HG02610 (cell line): ENCODE data around the gene TACC3.

Experiments
- ATAC-seq: cut with Tn5 transposase; IDR thresholded peaks from one replicate; pipeline ENCODE4 v1.9.1; 2021; ENCODE audit warnings: mild to moderate bottlenecking, moderate library complexity; ENCODE audit not compliant: unreplicated experiment

The TACC3 gene

DNA sequence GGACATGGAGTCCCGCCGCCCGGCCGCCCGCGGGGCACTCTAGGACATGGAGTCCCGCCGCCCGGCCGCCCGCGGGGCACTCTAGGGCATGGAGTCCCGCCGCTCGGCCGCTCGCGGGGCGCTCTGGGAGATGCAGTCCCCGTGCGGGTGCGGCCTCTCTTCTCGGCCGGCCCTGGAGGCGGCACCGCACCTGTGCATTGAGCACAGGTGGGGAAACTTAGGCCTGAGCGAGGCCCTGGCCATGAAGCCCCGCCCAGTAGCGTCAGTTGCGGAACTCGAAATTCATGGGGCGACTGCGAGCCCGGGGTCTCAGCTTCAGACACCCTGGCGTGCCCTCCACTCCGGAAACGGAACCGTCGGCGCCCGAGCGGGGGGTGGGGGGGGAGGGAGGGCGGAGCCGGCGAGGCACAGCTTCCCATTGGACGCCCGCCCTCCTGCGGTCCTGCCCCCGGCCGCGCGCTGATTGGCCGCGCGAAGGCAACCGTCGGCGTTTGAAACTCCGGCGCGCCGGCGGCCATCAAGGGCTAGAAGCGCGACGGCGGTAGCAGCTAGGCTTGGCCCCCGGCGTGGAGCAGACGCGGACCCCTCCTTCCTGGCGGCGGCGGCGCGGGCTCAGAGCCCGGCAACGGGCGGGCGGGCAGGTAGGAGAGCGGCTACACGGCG, at the start of gene TACC3, which contains the start of gene TMEM129:
TACC3 (plus strand) TSS at position 519 of the 663 bp plus-strand sequence. CDS start 1,901 bp downstream, outside the sequence.
TMEM129 (minus strand) TSS at position 321 of the 663 bp plus-strand sequence. CDS start 486 bp downstream, outside the sequence.
- peak; percentile 79 for ATAC-seq

- no peak for ATAC-seq
Measured at GRCh38 chr4:1673671-1674070, 47.6 kb upstream of the TACC3 start.

- ATAC-seq: no peak
Measured at GRCh38 chr4:1674682-1675081, 46.6 kb upstream of the TACC3 start.

DNA sequence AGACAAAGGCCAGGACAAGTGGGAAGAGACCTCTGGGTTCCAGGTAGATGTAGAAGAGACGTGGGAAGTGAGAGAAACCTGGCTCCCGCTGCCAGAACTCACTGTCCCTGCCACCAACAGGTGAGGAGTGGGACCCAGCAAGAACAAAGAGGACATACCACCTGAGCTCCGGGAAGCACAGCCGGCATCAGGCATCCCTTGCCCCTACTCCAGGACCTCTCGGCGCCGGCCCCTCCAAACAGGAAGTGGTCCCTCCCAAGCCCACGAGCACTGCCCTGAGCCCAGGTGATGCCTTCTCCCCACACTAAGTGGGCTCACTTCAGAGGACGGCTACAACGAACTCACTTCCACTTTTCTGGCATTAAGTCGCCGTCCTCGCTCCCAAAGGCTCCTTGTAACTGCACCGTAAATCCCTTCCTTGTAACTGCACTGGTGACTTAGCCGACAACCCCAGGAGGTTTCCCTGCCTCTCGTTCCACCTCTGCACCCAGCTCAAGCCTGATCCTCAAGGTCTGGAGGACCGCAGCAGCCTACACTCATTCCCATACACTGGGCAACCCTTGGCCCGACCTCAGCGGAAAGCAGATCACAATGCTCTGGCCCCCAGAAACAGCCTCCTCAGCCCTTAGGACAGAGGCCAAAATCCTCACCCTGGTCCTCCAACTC, 46.1 kb upstream of the TACC3 start:
- no peak for ATAC-seq

DNA sequence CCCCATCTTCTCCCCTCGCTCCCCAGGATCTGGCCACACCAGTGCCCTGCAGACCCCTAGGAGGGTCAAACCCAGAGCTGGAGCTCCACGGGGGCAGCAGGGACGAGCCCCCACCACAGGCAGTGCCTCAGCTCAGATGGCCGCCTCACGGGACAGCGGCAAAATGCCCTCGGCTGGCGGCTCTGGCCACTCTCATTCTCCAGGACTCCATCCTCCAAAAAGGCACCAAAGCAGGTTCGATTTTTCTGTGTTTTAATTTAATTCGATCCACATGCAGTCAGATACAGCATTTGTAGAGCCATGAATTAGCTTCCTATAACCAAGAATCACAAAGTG, 45.6 kb upstream of the TACC3 start:
- ATAC-seq: no peak

DNA sequence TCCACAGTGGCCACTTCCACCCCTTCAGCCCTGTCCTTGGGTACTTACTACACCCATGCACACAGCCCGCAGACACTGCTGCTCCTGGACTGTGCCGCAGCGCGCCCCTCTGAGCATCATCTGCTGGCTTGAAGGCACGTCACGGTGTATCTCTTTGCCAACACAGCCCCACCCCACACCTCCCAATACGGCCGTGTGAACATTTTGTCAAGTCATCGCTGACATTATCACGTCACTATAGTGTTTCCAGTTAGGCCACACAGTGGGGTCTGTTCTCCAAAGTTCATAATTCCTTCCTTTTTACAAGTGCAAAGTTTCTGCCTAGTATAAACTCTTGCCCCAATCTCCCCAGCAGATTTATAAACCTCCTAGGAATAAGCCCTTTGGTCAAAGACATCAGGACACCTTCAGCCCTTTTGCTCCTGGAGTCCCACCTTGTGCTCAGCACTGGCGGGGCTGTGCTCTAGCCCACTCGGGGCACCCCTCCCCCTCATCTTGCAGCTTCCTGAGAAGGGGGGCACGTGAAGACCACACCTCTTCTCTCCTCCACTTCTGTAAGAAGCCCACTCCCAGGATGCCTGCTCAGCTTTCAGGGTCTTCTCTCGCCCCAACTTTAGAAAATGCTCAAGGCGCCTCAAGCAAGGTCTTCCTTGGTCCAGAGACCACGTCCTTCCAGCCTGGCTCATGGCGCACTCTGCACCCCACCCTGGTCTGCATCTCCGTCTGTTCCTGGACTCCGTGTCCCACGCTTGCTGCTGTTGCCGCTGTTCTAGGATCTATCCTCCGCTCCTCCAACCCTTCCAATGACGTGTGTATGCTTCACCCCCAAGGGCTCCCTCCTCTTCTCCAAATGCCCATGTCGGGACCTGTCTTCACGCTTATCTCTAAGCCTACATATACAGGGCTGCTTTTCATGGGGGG, 44.5 kb upstream of the TACC3 start:
- no peak for ATAC-seq

DNA sequence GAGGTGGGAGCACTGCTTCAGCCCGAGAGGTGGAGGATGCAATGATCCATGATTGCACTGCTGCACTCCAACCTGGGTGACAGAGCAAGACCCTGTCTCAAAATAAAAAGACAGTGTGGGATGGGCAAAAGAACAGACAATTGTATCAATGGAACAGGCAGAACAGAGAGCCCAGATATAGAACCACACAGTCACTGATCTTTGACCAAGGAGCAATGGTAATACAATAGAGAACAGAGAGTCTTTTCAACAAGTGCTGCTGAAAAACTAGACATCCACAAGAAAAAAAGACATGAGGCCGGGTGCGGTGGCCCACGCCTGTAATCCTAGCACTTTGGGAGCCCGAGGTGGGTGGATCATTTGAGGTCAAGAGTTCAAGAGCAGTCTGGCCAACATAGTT, 43.1 kb upstream of the TACC3 start:
- no peak for ATAC-seq

- no peak for ATAC-seq
Measured at GRCh38 chr4:1682860-1683259, 38.5 kb upstream of the TACC3 start.

GRCh38 chr4:1683261-1683735, 38.0 kb upstream of the TACC3 start:
- no peak for ATAC-seq

- peak; percentile 88 for ATAC-seq
Measured at GRCh38 chr4:1683736-1684505, 37.4 kb upstream of the TACC3 start, which contains the start of gene FAM53A. TSS of gene FAM53A (minus strand) at chr4:1684313. CDS start at chr4:1668741, 15,572 bp downstream.

GRCh38 chr4:1684506-1685234, 36.7 kb upstream of the TACC3 start:
- ATAC-seq: peak; percentile 1

GRCh38 chr4:1685235-1686150, 35.8 kb upstream of the TACC3 start:
- no peak for ATAC-seq

DNA sequence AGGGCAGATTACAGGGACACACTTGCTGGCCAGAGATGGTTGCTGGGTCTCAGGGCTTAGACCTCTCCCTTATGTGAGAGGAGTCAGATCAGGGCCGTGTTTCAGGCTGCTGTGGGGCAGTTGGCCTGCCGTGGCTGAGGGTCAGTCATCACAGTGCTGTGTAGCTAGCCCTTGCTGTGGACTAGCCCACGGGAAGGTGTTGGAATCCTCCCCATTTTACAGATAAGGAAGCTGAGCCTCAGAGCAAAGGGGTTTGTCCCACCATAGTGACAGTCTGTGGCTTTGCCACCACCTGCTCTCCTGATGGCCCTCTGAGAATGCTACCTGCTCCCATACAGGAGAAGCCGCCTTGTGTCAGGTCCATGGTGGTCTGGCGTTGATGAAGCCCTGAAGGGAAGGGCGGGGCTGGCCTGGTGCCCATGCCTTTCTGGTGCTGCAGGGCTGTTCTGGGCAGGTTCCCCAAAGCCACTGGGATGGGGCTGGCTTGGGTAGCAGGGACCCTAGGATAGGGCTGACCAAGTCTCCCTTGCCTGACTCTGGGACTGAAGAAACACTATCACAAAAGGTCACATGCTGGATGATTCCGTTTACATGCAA, 34.8 kb upstream of the TACC3 start:
- ATAC-seq: no peak

GRCh38 chr4:1690698-1691097, 30.6 kb upstream of the TACC3 start:
- no peak for ATAC-seq

- ATAC-seq: no peak
Measured at GRCh38 chr4:1691737-1692373, 29.5 kb upstream of the TACC3 start.

GRCh38 chr4:1693131-1693896, 28.0 kb upstream of the TACC3 start:
- ATAC-seq: no peak

DNA sequence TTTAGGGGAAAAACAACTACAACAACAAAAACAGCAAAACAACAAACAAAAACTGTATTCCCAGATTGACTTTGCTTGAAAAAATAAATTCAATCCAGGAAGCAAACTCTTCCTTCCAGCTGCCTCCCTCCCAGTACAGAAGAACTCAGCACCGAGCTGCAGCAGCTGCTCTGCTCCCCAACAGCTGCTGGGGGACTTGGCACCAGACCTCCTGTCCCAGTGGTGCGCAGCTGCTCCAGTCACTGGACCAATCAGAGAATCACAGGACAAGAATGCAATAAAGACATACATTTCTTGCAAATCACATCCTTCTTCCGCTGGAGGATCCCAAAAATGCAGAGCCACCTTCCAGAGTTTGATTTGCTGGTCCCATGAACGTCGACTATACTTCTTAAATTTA, 25.4 kb upstream of the TACC3 start:
- ATAC-seq: no peak
